GM23248 (cell line): ENCODE data around the gene THADA.

ENCODE experiments used
- EZH2 ChIP-seq: fragments of 200-600 bp; sonication (generic); IDR thresholded peaks from 2 replicates; pipeline ENCODE4 v1.6.1; 2018; ENCODE audit warnings: antibody characterized with exemption, mild to moderate bottlenecking; ENCODE audit not compliant: insufficient read depth, poor library complexity, severe bottlenecking
- EZH2phosphoT487 ChIP-seq: fragments of 200-600 bp; sonication (generic); IDR thresholded peaks from 2 replicates; pipeline ENCODE4 v1.6.1; 2018; ENCODE audit warnings: antibody characterized with exemption, moderate library complexity, mild to moderate bottlenecking, low read depth; ENCODE audit not compliant: insufficient read depth

- TF ChIP-seq EZH2phosphoT487 (no peak), EZH2 (no peak)
Measured at GRCh38 chr2:43212216-43212835, 383.5 kb downstream of the THADA start.
